ENCODE results near the gene SDF4.

SDF4 gene

DNA sequence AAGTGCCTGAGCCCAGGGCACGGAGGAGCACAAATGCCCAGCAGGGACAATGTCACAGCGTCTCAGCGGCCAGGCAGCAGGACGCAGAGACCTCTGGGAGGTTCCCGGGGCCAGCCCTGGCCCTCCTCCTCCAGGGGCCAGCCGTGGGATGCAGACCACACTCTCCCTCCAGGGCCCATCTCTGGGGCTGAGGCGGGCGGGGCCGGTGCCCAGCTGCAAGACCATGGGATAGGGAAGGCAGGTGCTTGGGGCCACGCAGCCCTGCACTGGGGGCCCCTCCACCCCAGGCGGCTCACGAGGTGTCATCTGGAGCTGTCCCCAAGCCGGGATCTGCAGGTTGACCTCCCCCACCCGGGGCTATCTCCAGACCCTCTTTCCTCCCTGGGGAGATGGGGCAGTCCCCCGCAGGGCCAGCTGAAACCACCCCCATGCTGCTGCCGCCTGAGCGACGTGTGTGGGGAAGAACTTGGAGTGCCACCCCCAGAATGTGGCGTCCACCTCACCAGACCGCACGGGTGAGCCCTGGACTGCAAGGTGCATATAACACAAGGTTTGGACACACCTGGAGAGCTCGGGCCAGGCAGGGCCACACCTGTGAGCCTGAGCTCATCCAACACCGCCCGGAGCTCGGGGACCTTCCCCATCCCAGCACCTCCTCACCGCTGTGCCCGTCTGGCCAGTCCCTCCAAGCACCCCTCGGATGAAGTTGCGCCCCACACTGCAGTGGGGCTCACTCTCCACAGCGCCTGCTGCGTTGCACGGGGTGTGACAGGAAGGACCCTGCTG, 62.2 kb downstream of the SDF4 start:
- no peak overlapping the region for H3K4me2 ChIP-seq (ENCODE audit: low read depth, low read length, poor library complexity, severe bottlenecking)
- no peaks in the 10 kb centered on the region for H3K27me3 ChIP-seq (ENCODE audit: low read length)
- no peaks in the 10 kb centered on the region for H4K20me1 ChIP-seq (ENCODE audit: low read depth, low read length)
- no peak overlapping the region for H2AFZ ChIP-seq (ENCODE audit: low read depth, low read length, severe bottlenecking)
- TF ChIP-seq, protein P1, sequence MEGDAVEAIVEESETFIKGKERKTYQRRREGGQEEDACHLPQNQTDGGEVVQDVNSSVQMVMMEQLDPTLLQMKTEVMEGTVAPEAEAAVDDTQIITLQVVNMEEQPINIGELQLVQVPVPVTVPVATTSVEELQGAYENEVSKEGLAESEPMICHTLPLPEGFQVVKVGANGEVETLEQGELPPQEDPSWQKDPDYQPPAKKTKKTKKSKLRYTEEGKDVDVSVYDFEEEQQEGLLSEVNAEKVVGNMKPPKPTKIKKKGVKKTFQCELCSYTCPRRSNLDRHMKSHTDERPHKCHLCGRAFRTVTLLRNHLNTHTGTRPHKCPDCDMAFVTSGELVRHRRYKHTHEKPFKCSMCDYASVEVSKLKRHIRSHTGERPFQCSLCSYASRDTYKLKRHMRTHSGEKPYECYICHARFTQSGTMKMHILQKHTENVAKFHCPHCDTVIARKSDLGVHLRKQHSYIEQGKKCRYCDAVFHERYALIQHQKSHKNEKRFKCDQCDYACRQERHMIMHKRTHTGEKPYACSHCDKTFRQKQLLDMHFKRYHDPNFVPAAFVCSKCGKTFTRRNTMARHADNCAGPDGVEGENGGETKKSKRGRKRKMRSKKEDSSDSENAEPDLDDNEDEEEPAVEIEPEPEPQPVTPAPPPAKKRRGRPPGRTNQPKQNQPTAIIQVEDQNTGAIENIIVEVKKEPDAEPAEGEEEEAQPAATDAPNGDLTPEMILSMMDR (IDR thresholded peaks at IDR 0.05; ENCODE audit: insufficient read depth, low read length, poor library complexity, severe bottlenecking): no peak
- TF ChIP-seq EZH2phosphoT487 (conservative IDR thresholded peaks at IDR 0.05; ENCODE audit: low read length): no peak
- H3K27ac ChIP-seq (ENCODE audit: low read depth, low read length): no peak overlapping the region
- no peaks in the 10 kb centered on the region for H3K79me2 ChIP-seq (ENCODE audit: insufficient read depth, low read length)
- H3K4me3 ChIP-seq (ENCODE audit: insufficient read depth, low read length, poor library complexity, severe bottlenecking): no peak overlapping the region
- H3K9ac ChIP-seq (ENCODE audit: low read length): no peak overlapping the region
- H3K36me3 ChIP-seq (ENCODE audit: low read length): no peaks in the 10 kb centered on the region
- no peaks in the 10 kb centered on the region for H3F3A ChIP-seq (ENCODE audit: insufficient read depth)
- H3K9me2 ChIP-seq (replicated peaks; ENCODE audit: insufficient read depth, low read length): no peaks in the 10 kb centered on the region
- H3K9me3 ChIP-seq (ENCODE audit: insufficient read depth, low read length): no peaks in the 10 kb centered on the region

GRCh38 chr1:1168451-1169411, 63.1 kb downstream of the SDF4 start:
- H3K27ac ChIP-seq (ENCODE audit: low read depth, low read length): no peak overlapping the region
- H3K4me3 ChIP-seq (ENCODE audit: insufficient read depth, low read length, poor library complexity, severe bottlenecking): no peak overlapping the region
- H3K4me2 ChIP-seq (ENCODE audit: low read depth, low read length, poor library complexity, severe bottlenecking): no peak overlapping the region
- H3K36me3 ChIP-seq (ENCODE audit: low read length): no peaks in the 10 kb centered on the region
- H3K79me2 ChIP-seq (ENCODE audit: insufficient read depth, low read length): no peaks in the 10 kb centered on the region
- H3F3A ChIP-seq (ENCODE audit: insufficient read depth): no peaks in the 10 kb centered on the region
- no peak overlapping the region for H3K9ac ChIP-seq (ENCODE audit: low read length)
- H3K9me3 ChIP-seq (ENCODE audit: insufficient read depth, low read length): no peaks in the 10 kb centered on the region
- no peaks in the 10 kb centered on the region for H3K27me3 ChIP-seq (ENCODE audit: low read length)
- H4K20me1 ChIP-seq (ENCODE audit: low read depth, low read length): no peaks in the 10 kb centered on the region
- TF ChIP-seq EZH2phosphoT487 (conservative IDR thresholded peaks at IDR 0.05; ENCODE audit: low read length): no peak
- TF ChIP-seq, protein P1 (IDR thresholded peaks at IDR 0.05; ENCODE audit: insufficient read depth, low read length, poor library complexity, severe bottlenecking): no peak
- no peak overlapping the region for H2AFZ ChIP-seq (ENCODE audit: low read depth, low read length, severe bottlenecking)
- H3K9me2 ChIP-seq (replicated peaks; ENCODE audit: insufficient read depth, low read length): no peaks in the 10 kb centered on the region

DNA sequence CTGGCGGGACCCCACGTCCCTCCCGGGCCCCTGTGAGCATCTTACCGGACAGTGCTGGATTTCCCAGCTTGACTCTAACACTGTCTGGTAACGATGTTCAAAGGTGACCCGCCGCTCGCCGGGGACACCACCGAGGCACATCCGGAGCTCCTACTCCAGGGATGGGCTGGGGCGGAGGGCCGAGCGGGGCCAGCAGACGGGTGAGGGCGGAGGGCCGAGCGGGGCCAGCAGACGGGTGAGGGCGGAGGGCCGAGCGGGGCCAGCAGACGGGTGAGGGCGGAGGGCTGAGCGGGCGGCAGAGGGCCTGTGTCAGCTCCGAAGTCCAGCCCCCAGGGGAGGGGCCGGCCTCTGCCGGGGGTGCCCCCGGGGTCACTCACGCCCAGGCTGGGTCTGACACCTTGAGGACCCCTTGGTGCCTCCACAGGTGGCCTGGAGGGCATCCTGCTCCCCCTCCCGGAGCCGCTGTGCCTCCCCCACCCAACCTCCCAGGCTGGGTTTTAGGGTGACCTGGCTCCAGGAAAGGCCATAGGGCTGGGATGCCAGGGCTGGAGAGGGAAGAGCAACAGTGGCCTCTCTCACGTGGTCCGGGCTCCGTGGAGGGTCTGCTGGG, 63.9 kb downstream of the SDF4 start:
- TF ChIP-seq, protein P1 (IDR thresholded peaks at IDR 0.05; ENCODE audit: insufficient read depth, low read length, poor library complexity, severe bottlenecking): no peak
- TF ChIP-seq EZH2phosphoT487 (conservative IDR thresholded peaks at IDR 0.05; ENCODE audit: low read length): no peak
- Histone ChIP-seq H3K9me3 (ENCODE audit: insufficient read depth, low read length) (no peaks in the 10 kb centered on the region), H3K27ac (ENCODE audit: low read depth, low read length) (no peak overlapping the region), H3K79me2 (ENCODE audit: insufficient read depth, low read length) (no peaks in the 10 kb centered on the region), H3K9ac (ENCODE audit: low read length) (no peak overlapping the region), H3K9me2 (replicated peaks; ENCODE audit: insufficient read depth, low read length) (no peaks in the 10 kb centered on the region), H3K4me2 (ENCODE audit: low read depth, low read length, poor library complexity, severe bottlenecking) (no peak overlapping the region), H3F3A (ENCODE audit: insufficient read depth) (no peaks in the 10 kb centered on the region), H3K4me3 (ENCODE audit: insufficient read depth, low read length, poor library complexity, severe bottlenecking) (no peak overlapping the region), H4K20me1 (ENCODE audit: low read depth, low read length) (no peaks in the 10 kb centered on the region), H3K36me3 (ENCODE audit: low read length) (no peaks in the 10 kb centered on the region), H3K27me3 (ENCODE audit: low read length) (no peaks in the 10 kb centered on the region), H2AFZ (ENCODE audit: low read depth, low read length, severe bottlenecking) (no peak overlapping the region)

Measured in SU-DHL-6 (cell line).